OCI-LY1 (cell line): ENCODE results near the gene TPST2.

Experiments used
- EZH2 ChIP-seq: fragments of 200-600 bp; sonication (generic), shearing (Covaris generic); IDR thresholded peaks from 2 replicates; pipeline ENCODE4 v1.8.0; 2017; ENCODE audit warnings: borderline replicate concordance, mixed run types, mild to moderate bottlenecking, antibody characterized with exemption, low read length, moderate library complexity, mixed read lengths
- TF ChIP-seq, protein P1 (sequence below): fragments of 200-600 bp; sonication (generic), shearing (Covaris generic); IDR thresholded peaks from 2 replicates; pipeline ENCODE4 v1.5.1; 2017; ENCODE audit warnings: mild to moderate bottlenecking, antibody characterized with exemption, low read length, moderate library complexity, mixed read lengths

DNA sequence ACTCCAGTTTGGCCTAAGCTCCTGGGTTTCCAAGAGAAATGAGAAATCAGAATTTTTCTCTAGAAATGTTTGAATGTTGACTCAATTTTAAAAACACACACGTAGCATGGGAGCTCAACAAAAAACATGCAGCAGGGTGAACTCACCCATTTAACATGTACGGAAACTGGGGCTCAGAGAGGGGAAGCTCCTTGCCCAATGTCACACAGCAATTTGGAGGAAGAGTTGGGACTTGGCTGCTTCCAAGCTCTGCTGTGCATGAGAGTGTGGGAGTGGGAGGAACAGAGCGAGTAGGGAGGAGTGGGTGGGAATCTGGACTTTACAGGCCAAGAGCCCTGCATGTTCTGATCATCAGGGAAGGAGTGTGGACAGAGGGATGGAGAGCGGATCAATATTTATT, 5.9 kb downstream of the TPST2 start:
- TF ChIP-seq, protein P1, sequence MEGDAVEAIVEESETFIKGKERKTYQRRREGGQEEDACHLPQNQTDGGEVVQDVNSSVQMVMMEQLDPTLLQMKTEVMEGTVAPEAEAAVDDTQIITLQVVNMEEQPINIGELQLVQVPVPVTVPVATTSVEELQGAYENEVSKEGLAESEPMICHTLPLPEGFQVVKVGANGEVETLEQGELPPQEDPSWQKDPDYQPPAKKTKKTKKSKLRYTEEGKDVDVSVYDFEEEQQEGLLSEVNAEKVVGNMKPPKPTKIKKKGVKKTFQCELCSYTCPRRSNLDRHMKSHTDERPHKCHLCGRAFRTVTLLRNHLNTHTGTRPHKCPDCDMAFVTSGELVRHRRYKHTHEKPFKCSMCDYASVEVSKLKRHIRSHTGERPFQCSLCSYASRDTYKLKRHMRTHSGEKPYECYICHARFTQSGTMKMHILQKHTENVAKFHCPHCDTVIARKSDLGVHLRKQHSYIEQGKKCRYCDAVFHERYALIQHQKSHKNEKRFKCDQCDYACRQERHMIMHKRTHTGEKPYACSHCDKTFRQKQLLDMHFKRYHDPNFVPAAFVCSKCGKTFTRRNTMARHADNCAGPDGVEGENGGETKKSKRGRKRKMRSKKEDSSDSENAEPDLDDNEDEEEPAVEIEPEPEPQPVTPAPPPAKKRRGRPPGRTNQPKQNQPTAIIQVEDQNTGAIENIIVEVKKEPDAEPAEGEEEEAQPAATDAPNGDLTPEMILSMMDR, result no peak
- TF ChIP-seq EZH2, result no peak
